OCI-LY1 (cell line): ENCODE results near the gene PLXNA2.

ENCODE experiments used
- CTCF ChIP-seq: fragments of 200-600 bp; sonication (generic), shearing (Covaris generic); IDR thresholded peaks from 2 replicates; pipeline ENCODE4 v1.5.1; 2017; ENCODE audit warnings: mild to moderate bottlenecking, antibody characterized with exemption, low read length, moderate library complexity, mixed read lengths
- EZH2 ChIP-seq: fragments of 200-600 bp; sonication (generic), shearing (Covaris generic); IDR thresholded peaks from 2 replicates; pipeline ENCODE4 v1.8.0; 2017; ENCODE audit warnings: borderline replicate concordance, mixed run types, mild to moderate bottlenecking, antibody characterized with exemption, low read length, moderate library complexity, mixed read lengths

GRCh38 chr1:208089761-208090370, 154.3 kb downstream of the PLXNA2 start:
- TF ChIP-seq CTCF = no peak
- no peak for TF ChIP-seq EZH2
